HG02678 (cell line): ENCODE measurements around the gene QTRT2.

Source experiments
- ATAC-seq: cut with Tn5 transposase; IDR thresholded peaks from one replicate; pipeline ENCODE4 v1.9.1; 2021; ENCODE audit warnings: mild to moderate bottlenecking, moderate library complexity; ENCODE audit not compliant: unreplicated experiment

Gene QTRT2

DNA sequence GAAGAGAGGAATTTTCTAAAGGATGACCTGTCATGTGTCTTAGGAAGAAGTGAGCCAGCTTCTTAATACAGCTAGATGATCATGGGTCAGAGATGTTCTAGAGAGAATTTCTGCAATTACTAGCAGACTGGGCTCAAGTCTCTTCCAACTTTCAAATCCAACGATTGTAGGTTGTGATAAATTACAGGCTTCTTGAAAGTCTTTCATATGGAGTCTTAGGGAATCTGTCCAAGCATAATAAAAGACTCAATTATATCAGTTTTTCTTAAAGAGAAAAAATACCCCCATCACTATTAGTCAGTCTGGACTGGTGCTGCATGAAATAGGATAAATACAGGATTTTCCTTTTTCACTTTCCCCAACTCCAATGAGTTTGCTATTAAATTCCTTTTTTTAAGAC is 63.2 kb downstream of the QTRT2 start:
- no peak for ATAC-seq

DNA sequence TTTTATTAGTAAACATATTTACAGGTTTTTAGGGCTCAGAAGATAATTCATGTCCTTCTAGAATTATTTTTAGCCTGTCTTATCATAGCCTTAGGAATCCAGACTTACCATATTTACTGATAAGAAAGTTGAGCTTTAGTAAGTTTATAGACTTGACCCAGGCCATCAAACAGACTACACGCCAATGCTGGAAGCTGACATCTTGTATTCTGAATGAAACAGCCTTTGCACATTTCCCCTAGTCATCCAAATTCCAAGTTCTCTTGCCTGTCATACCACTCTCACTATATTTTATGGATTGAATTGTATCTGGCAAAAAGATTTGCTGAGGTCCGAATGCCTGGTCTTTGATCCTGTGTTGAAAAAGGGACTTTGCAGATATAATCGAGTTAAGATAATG is 63.7 kb downstream of the QTRT2 start:
- ATAC-seq: no peak

DNA sequence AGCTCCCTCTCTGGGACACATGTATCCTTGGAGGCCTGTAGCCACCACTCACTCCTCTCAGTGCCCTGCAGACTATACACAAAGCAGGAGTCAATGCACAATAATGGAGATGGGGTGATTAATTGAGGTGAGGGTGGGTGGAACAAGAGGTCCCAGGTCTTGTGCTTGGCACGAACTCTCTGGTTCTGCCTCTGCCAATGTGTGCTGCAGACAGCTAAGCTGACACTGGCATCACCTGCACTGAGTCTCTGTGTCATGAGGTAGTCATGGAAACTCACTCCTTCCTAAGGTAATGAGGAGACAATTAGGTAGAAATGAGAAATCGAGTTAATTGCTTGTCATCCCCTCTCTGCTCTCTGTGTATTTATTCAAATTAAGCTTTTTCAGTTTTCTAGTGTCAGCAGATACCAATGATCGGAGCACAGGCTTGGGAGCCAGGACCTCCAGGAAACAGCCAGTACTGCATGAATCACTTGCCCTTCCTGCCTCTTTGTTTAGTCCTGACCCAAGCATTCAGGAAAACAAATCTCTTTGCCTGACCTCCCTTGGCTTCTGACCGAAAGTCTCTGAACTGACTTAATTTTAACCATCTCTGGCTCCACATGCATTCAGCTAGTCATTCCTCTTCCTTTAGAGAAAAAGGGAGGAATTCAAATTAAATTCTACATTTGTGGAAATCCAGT is 65.6 kb downstream of the QTRT2 start:
- no peak for ATAC-seq

DNA sequence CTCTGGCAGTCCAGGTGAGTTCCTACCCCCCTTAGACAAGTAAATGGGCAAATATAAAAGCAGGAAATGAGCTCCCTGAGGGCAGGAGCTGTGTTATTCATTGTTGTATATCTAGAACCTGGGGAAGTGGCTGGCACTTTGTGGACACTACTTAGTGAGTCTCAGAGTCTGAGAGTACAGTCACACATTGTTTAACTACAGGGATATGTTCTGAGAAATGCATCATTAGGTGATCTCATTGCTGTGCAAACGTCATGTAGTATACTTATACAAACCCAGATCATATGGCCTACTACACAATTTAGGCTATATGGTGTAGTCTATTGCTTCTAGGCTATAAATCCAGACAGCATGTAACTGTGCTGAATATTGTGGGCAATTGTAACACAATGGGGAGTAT is 69.9 kb downstream of the QTRT2 start:
- ATAC-seq: no peak

DNA sequence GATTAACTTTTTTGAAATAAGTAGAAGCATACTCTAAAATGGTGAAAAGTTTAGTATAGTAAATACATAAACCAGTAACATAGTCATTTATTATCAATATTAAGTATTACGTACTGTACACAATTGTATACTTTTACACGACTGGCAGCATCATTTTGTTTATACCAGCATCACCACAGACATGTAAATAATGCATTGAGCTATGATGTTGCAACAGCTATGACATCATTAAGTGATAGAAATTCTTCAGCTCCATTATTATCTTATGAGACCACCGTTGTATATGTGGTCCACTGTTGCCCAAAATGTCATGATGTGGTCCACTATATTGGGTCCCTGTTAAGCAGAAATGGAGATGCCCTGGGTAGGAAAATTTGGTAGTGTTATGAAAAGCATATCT is 71.0 kb downstream of the QTRT2 start:
- ATAC-seq: no peak

DNA sequence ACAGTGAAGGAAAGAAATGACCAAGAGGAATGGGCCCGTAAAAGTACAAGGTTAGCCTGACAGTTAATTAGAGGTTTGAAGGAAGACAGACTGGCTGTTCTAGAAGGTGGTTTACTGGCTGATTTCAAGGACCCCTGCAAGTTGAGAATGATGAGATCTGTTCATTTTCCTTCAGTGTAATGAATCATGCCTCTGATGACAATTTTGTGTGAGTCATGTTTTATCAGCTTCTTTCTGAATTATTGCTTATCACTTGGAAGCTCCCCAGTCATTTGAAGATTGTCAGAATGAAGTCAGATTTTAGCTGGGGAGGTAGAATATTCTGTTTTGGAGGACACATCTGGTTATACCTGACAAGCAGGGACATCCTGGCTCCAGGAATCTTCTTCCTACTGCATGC is 71.7 kb downstream of the QTRT2 start:
- no peak for ATAC-seq

DNA sequence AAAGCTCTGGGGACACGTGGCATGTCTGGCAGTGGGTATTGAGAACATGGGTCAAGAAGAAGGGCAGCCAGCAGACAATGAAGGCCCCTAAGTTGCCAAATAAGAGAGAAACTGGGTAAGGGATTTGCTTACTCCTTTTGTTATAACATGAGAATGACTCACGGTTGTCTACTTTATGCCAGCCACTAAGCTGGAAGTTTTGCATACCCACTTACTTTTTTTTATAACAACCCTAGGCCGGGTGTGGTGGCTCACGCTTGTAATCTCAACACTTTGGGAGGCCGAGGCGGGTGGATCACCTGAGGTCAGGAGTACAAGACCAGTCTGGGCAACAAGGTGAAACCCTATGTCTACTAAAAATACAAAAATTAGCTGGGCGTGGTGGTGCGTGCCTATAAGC is 72.3 kb downstream of the QTRT2 start:
- no peak for ATAC-seq

DNA sequence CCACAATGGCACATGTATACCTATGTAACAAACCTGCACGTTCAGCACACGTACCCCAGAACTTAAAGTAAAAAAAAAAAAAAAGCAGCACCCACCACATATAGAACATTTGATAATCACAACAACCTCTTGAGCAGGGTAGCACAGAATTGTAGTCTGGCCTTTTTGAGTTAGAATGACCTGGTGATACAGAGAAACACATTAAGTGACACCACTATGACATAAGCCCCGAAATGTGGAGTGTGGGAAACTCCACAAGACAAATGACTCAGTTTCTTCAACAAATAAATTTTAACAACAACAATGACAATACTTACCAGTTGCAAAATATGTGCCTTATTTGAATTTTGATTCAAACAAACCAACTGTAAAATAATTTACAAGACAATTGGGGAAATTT is 76.0 kb downstream of the QTRT2 start:
- ATAC-seq: no peak

DNA sequence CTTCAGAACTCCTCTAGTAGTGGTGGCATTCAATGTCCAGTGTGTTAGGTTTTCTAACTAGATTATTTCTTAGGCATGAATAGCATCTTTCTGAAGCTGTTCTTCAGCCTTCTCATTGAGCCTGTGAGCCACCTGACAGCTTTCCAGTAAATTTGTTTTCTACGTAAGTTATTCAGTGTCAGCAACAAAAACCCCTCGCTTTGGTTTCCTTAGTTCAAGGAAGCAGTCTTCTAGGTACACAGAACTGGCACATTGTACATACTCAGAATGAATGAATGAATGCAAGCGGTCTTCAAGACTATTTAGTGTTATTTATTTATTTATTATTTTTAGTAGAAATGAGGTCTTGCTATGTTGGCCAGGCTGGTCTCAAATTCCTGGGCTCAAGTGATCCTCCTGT is 77.4 kb downstream of the QTRT2 start:
- ATAC-seq: no peak
